Thyroid gland (tissue), 4 donors: ENCODE results near the gene BLVRB. TPM values are rescaled to one million over a fixed set of nuclear protein-coding genes. Genes with fewer than 3 reads are reported as not detected.
"Not testable (repeated sequence)": the region's sequence is repeated elsewhere in the genome, so short reads cannot be mapped to it uniquely, and the experiment has no call there.

ENCODE experiments used
- DNase-seq, 2 donors: peaks; one replicate each; pipeline ENCODE4 v3.0.0-alpha.2; 2019
- H3K27ac ChIP-seq, 3 donors: fragments of 200-600 bp; sonication (generic); 1 replicate in 2 of 3; 2 replicates in 1 of 3; pipeline ENCODE4 v1.5.1; 2016 to 2019; ENCODE audit warnings: mild to moderate bottlenecking in 1 of 3, moderate library complexity in 1 of 3
- H3K27me3 ChIP-seq: fragments of 200-600 bp; sonication (generic); one replicate; pipeline ENCODE4 v1.5.1; 2019
- H3K36me3 ChIP-seq, 2 donors: fragments of 200-600 bp; sonication (generic); one replicate each; pipeline ENCODE4 v1.5.1; 2016 to 2019
- H3K4me1 ChIP-seq, 2 donors: fragments of 200-600 bp; sonication (generic); one replicate each; pipeline ENCODE4 v1.5.1; 2017 to 2019
- H3K4me3 ChIP-seq, 3 donors: fragments of 200-600 bp; sonication (generic); replicated peaks in 1 of 3; 1 replicate in 2 of 3; 2 replicates in 1 of 3; pipeline ENCODE4 v1.5.1; 2016; ENCODE audit warnings: mild to moderate bottlenecking in 1 of 3
- H3K9me3 ChIP-seq: fragments of 200-600 bp; sonication (generic); one replicate; pipeline ENCODE4 v1.5.1; 2017
- CTCF ChIP-seq, 6 experiments: fragments of 200-600 bp in 3 of 6; fragments of 450-650 bp in 3 of 6; sonication (generic) in 3 of 6; IDR thresholded peaks; one replicate each; pipeline ENCODE4 v1.5.1; 2016 to 2019; ENCODE audit warnings: antibody characterized with exemption in 6 of 6, mild to moderate bottlenecking in 2 of 6, inconsistent platforms in 1 of 6, moderate library complexity in 1 of 6
- POLR2A ChIP-seq, 2 donors: fragments of 450-650 bp; IDR thresholded peaks; one replicate each; pipeline ENCODE4 v1.6.1; 2017; ENCODE audit warnings: antibody characterized with exemption in 2 of 2, mild to moderate bottlenecking in 2 of 2, moderate library complexity in 1 of 2
- WGBS, 2 donors: methylation state at CpG; one replicate each; pipeline ENCODE4 v1.1.5; 2017; 5-methylcytosine and 5-hydroxymethylcytosine counted together
- intact Hi-C: fragments of 100-400 bp; cut with DNase I; formaldehyde crosslinking; loops from one replicate; pipeline ENCODE4 v1.15.1; 2023
- total RNA-seq, 4 donors: library from RNA; depleted of rRNA; stranded (reverse); fragments of >200 nt; gene quantifications; one replicate each; pipeline ENCODE4 v1.2.3, GENCODE V29; 2016

BLVRB gene
- total RNA-seq, 4 donors from 2014 or later, result 111 to 238 (median 205) TPM

- intact Hi-C loops, result no loop called here
- no peaks in the 10 kb centered on the region for H3K27me3 ChIP-seq
- H3K4me3 ChIP-seq, result no peak overlapping the region
- WGBS, 2 donors, result 69% methylated on average over 22 to 25 of the region's 25 CpGs
- no peak overlapping the region for H3K27ac ChIP-seq
- no peak for DNase-seq
- H3K9me3 ChIP-seq, result no peaks in the 10 kb centered on the region
- no peaks in the 10 kb centered on the region for H3K36me3 ChIP-seq
- peaks cover 0 to 2% of the 10 kb centered on the region in 2 donors for H3K4me1 ChIP-seq
- TF ChIP-seq CTCF (IDR thresholded peaks at IDR 0.05) (no peak), POLR2A (IDR thresholded peaks at IDR 0.05) (no peak)
Observed at GRCh38 chr19:40489882-40490230, 24.3 kb upstream of the BLVRB start.

DNA sequence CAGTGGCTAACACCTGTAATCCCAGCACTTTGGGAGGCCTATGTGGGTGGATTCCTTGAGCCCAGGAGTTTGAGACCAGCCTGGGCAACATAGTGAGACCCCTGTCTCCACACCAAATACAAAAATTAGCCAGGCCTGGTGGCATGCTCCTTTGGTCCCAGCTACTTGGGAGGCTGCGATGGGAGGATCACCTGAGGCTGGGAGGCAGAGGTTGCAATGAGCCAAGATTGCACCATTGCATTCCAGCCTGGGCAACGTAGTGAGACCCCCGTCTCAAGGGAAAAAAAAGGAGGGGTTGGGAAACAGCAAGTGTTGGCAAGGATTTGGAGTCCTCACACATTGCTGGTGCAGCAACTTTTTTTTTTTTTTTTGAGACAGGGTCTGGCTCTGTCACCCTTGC is 20.5 kb upstream of the BLVRB start:
- no peak overlapping the region for H3K4me3 ChIP-seq
- no peak overlapping the region for H3K27ac ChIP-seq
- DNase-seq, result no peak
- TF ChIP-seq CTCF (IDR thresholded peaks at IDR 0.05) (no peak), POLR2A (IDR thresholded peaks at IDR 0.05) (no peak)
- WGBS, 2 donors, result 84 to 89% methylated on average over 3 of the region's 3 CpGs
- peaks cover 0 to 2% of the 10 kb centered on the region in 2 donors for H3K4me1 ChIP-seq
- H3K36me3 ChIP-seq, result no peaks in the 10 kb centered on the region
- no peaks in the 10 kb centered on the region for H3K9me3 ChIP-seq
- intact Hi-C loops, result no loop called here
- no peaks in the 10 kb centered on the region for H3K27me3 ChIP-seq

DNA sequence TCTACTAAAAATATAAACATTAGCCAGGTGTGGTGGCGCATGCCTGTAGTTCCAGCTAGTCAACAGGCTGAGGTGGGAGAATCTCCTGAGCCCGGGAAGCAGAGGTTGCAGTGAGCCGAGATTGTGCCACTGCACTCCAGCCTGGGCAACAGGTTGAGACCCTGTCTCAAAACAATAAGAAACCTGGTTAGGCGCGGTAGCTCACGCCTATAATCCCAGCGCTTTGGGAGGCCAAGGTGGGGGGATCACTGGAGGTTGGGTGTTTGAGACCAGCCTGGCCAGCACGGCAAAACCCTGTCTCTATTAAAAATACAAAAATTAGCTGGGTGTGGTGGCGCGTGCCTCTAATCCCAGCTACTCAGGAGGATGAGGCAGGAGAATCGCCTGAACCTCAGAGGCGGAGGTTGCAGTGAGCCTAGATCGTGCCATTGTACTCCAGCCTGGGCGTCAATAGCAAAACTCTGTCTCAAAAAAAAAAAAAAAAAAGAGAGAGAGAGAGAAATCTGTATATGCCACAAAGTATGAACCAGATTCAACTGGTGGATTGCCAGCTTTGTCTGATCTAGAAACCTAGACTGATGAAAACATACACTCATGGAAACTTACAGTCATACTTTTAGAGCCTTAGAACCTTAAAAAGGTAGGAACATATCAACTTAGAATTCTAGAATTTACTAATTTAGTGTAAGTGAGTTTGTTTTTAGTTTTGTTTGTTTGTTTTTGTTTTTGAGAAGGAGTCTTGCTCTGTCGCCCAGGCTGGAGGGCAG is 10.5 kb upstream of the BLVRB start:
- H3K4me3 ChIP-seq, H3K4me1 ChIP-seq, intact Hi-C loops, H3K36me3 ChIP-seq, H3K27ac ChIP-seq, H3K9me3 ChIP-seq, DNase-seq, H3K27me3 ChIP-seq: not testable (repeated sequence)
- WGBS, 2 donors, result 91 to 92% methylated on average over 13 of the region's 15 CpGs

- no peaks in the 10 kb centered on the region for H3K27me3 ChIP-seq
- H3K36me3 ChIP-seq, result no peaks in the 10 kb centered on the region
- 91 to 93% methylated on average over 4 of the region's 4 CpGs for WGBS, 2 donors
- no peaks in the 10 kb centered on the region for H3K9me3 ChIP-seq
- no peak overlapping the region for H3K4me3 ChIP-seq
- H3K27ac ChIP-seq, result no peak overlapping the region
- TF ChIP-seq POLR2A (IDR thresholded peaks at IDR 0.05), result no peak
- no peak for TF ChIP-seq CTCF (IDR thresholded peaks at IDR 0.05)
- H3K4me1 ChIP-seq, result no peaks in the 10 kb centered on the region
- no peak for DNase-seq
- intact Hi-C loops, result no loop called here
Observed at GRCh38 chr19:40474737-40475136, 9.2 kb upstream of the BLVRB start.

- TF ChIP-seq POLR2A (IDR thresholded peaks at IDR 0.05) (no peak), CTCF (IDR thresholded peaks at IDR 0.05) (no peak)
- Histone ChIP-seq H3K27me3 (no peaks in the 10 kb centered on the region), H3K27ac (no peak overlapping the region), H3K4me3 (no peak overlapping the region), H3K4me1 (peaks cover under 1 to 1% of the 10 kb centered on the region in 2 donors), H3K9me3 (no peaks in the 10 kb centered on the region), H3K36me3 (no peaks in the 10 kb centered on the region)
- DNase-seq, result no peak
- intact Hi-C loops, result no loop called here
- WGBS, 2 donors, result 71 to 79% methylated on average over 13 of the region's 13 CpGs
Observed at GRCh38 chr19:40472516-40472915, 7.0 kb upstream of the BLVRB start.
